ENCODE results near the gene FAT1. TPM values are rescaled to one million over a fixed set of nuclear protein-coding genes. Genes with fewer than 3 reads are reported as not detected.

Gene FAT1
- total RNA-seq, 4 donors from 2014 or later, result 21.0 to 109 (median 76.4) TPM

DNA sequence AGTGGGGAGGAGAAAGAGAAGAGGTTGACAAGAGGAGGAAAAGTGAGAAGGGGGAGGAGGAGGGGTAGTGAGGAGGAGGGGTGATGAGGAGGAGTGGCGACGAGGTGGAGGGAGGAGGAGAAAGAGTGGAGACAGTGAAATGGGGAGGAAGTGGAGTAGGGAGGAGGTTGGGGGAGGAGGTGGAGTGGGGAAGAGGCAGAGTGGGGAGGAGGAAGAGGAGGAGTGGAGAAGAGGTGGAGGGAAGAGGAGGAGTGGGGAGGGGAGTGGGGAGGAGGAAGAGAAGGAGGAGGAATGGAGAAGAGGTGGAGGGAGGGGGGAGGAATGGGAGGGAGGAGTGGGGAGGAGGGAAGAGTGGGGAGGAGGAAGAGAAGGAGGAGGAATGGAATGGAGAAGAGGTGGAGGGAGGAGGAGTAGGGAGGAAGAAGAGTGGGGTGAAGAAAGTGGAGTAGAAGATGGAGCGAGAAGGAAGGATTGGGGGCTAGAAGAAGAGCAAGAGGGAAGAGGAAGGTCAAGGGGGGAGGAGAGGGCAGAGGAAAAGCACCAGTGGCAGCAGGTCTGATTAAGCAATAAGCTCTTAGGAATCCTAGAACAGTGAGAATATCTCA, 118.3 kb downstream of the FAT1 start:
- DNase-seq, result no peak
- 90 to 91% methylated on average over 3 of the region's 3 CpGs for WGBS, 2 donors
- Histone ChIP-seq H3K27me3 (no peaks in the 10 kb centered on the region), H3K9me3 (no peaks in the 10 kb centered on the region), H3K4me1 (peaks cover 0 to 8% (median 0%) of the 10 kb centered on the region in 3 donors), H3K36me3 (peaks cover 0 to 86% (median 7%) of the 10 kb centered on the region in 3 donors), H3K27ac (no peak overlapping the region), H3K4me3 (no peak overlapping the region)
- TF ChIP-seq, protein P1, sequence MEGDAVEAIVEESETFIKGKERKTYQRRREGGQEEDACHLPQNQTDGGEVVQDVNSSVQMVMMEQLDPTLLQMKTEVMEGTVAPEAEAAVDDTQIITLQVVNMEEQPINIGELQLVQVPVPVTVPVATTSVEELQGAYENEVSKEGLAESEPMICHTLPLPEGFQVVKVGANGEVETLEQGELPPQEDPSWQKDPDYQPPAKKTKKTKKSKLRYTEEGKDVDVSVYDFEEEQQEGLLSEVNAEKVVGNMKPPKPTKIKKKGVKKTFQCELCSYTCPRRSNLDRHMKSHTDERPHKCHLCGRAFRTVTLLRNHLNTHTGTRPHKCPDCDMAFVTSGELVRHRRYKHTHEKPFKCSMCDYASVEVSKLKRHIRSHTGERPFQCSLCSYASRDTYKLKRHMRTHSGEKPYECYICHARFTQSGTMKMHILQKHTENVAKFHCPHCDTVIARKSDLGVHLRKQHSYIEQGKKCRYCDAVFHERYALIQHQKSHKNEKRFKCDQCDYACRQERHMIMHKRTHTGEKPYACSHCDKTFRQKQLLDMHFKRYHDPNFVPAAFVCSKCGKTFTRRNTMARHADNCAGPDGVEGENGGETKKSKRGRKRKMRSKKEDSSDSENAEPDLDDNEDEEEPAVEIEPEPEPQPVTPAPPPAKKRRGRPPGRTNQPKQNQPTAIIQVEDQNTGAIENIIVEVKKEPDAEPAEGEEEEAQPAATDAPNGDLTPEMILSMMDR (IDR thresholded peaks at IDR 0.05), result no peak
- no peak for TF ChIP-seq POLR2A (IDR thresholded peaks at IDR 0.05)
- intact Hi-C loops (cut with DNase I), result no loop called here

DNA sequence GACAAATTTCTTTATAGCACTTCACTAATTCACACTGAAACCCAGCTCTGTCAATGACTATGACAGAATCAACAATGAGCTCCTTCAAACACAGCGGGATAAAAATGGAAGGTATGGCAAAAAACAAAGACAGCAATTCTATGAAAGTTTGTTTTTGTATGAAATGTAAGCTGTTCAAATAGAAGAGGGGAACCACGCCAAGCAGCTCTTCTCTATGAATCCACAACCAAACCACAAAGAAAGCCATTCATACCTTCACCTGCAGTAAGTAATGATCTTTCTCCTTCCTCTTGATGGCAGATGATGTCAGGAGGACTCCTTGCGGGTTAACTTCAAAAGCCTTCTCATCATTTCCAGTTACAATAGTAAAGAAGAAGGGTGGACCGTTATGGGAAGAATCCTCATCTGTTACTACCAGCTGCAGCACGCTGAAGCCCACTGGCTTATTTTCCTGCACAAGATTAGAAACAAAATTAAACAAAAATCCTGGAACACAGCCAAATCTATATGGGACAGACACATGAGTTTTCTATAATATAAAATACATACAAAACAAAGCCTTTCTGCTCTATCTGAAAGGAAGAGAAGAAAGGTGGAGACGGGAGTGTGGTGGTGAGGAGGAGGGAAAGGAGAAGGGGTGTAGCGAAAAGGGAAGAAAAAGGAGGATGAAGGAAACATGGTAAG, 119.4 kb downstream of the FAT1 start:
- TF ChIP-seq, protein P1 (IDR thresholded peaks at IDR 0.05), result no peak
- no peak for TF ChIP-seq POLR2A (IDR thresholded peaks at IDR 0.05)
- Histone ChIP-seq H3K9me3 (no peaks in the 10 kb centered on the region), H3K27me3 (no peaks in the 10 kb centered on the region), H3K36me3 (peaks cover 7 to 89% (median 9%) of the 10 kb centered on the region in 3 donors), H3K4me1 (peaks cover 0 to 8% (median 0%) of the 10 kb centered on the region in 3 donors), H3K4me3 (no peak overlapping the region), H3K27ac (no peak overlapping the region)
- DNase-seq, result no peak
- intact Hi-C loops (cut with DNase I), result no loop called here
- WGBS, 2 donors, result 68 to 73% methylated on average over 7 of the region's 7 CpGs

DNA sequence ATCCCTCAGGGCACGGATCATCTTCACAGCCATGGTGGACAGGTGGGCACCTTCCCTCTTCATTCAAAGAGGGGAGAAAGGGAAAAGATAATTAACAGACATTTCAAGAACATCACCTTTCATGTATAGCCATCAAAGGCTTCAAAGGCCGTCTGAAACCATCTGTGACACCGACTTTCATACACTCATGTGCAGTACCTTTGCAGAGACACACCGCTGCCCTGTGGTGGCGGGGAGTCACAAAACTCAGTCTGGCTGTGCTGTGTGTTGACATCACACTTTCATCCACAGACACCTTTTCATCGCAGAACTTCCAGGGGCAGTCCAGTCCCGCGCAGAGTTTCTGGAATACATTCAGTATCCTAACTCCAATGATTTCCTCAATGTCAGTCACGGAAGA, 120.7 kb downstream of the FAT1 start:
- no peaks in the 10 kb centered on the region for H3K9me3 ChIP-seq
- no peak overlapping the region for H3K4me3 ChIP-seq
- no peak overlapping the region for H3K27ac ChIP-seq
- peaks cover 0 to 8% (median 0%) of the 10 kb centered on the region in 3 donors for H3K4me1 ChIP-seq
- 90 to 97% methylated on average over 9 of the region's 9 CpGs for WGBS, 2 donors
- TF ChIP-seq POLR2A (IDR thresholded peaks at IDR 0.05), result no peak
- TF ChIP-seq, protein P1 (IDR thresholded peaks at IDR 0.05), result no peak
- H3K27me3 ChIP-seq, result no peaks in the 10 kb centered on the region
- intact Hi-C loops (cut with DNase I), result no loop called here
- DNase-seq, result no peak
- peaks cover 6 to 89% (median 9%) of the 10 kb centered on the region in 3 donors for H3K36me3 ChIP-seq

DNA sequence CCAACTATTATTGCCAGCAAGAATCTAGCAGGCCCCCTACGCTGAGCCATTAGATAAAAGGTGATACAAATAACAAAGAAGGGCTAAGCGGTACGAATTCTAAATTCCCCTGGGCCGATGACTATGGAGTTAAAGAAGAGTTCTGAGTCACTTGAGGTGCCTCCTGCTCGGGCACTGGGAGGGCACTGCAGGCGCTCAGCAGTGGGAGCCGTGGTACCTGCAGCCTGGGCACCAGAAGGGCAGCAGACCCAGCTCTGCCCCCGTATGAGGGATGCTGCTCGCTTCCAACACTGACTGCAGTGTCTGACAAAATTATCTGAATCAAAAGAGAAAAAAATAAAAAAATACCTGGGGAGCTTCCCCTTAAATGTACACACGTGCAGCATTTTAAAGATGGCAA, 124.2 kb downstream of the FAT1 start:
- no peak for DNase-seq
- Histone ChIP-seq H3K36me3 (peaks cover 0 to 91% (median 18%) of the 10 kb centered on the region in 3 donors), H3K4me3 (no peak overlapping the region), H3K27me3 (no peaks in the 10 kb centered on the region), H3K4me1 (no peaks in the 10 kb centered on the region), H3K27ac (no peak overlapping the region), H3K9me3 (no peaks in the 10 kb centered on the region)
- intact Hi-C loops (cut with DNase I), result no loop called here
- TF ChIP-seq, protein P1 (IDR thresholded peaks at IDR 0.05), result no peak
- TF ChIP-seq POLR2A (IDR thresholded peaks at IDR 0.05), result no peak
- WGBS, 2 donors, result 80 to 87% methylated on average over 9 to 10 of the region's 10 CpGs

DNA sequence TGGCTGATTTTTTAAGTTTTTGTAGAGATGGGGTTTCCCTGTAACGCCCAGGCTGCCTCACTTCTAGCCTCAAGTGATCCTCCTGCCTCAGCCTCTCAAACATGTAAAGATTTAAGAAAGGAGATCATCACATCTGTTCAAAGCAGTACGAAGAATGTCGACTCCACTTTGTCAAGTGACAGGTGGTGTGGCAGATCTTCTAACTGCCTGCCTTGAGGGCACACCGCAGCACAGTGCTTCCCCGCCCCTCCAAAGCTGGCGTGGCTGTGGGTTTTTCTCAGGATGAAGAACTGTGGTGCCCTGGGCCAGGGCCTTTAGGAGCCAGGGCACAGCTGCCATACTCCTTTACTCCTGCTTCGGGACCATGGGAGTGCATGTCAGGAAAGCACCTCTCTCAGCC, 125.0 kb downstream of the FAT1 start:
- Histone ChIP-seq H3K27me3 (no peaks in the 10 kb centered on the region), H3K4me1 (no peaks in the 10 kb centered on the region), H3K4me3 (no peak overlapping the region), H3K27ac (no peak overlapping the region), H3K9me3 (no peaks in the 10 kb centered on the region), H3K36me3 (peaks cover 0 to 90% (median 18%) of the 10 kb centered on the region in 3 donors)
- DNase-seq, result no peak
- 87 to 92% methylated on average over 3 to 6 of the region's 7 CpGs for WGBS, 2 donors
- intact Hi-C loops (cut with DNase I), result no loop called here
- TF ChIP-seq, protein P1 (IDR thresholded peaks at IDR 0.05), result no peak
- no peak for TF ChIP-seq POLR2A (IDR thresholded peaks at IDR 0.05)

All from esophagus squamous epithelium (tissue), 5 donors.